CD4-positive, alpha-beta memory T cell (primary cell): ENCODE data around the gene AOC2. TPM values are rescaled to one million over a fixed set of nuclear protein-coding genes. Genes with fewer than 3 reads are reported as not detected.
"Not testable (repeated sequence)": the region's sequence is repeated elsewhere in the genome, so short reads cannot be mapped to it uniquely, and the experiment has no call there.

ENCODE experiments used
- CTCF ChIA-PET: fragments of 350-600 bp; sonication (Branson Sonifier 250); formaldehyde crosslinking; loops from one replicate; lab custom pipeline; 2021; ENCODE audit warnings: inconsistent platforms; ENCODE audit not compliant: partially characterized antibody; lab: Charles Lee
- POLR2A ChIA-PET: fragments of 350-600 bp; sonication (Branson Sonifier 250); formaldehyde crosslinking; loops from one replicate; lab custom pipeline; 2021; ENCODE audit not compliant: partially characterized antibody; lab: Charles Lee
- DNase-seq, 5 donors: peaks; one replicate each; pipeline versions ENCODE4 v3.0.0 to v3.0.0-alpha.2; 2020 to 2022; ENCODE audit warnings: mixed read lengths in 1 of 5
- H3K27ac ChIP-seq: one replicate; pipeline ENCODE4 v1.7.0; 2013; ENCODE audit warnings: low read depth, low read length
- H3K27me3 ChIP-seq: 2 replicates; pipeline ENCODE4 v1.7.0; 2013; ENCODE audit warnings: mild to moderate bottlenecking, low read length, moderate library complexity; ENCODE audit not compliant: insufficient read depth
- H3K36me3 ChIP-seq: 2 replicates; pipeline ENCODE4 v1.7.0; 2013; ENCODE audit warnings: mild to moderate bottlenecking, low read length, moderate library complexity; ENCODE audit not compliant: insufficient read depth
- H3K4me1 ChIP-seq: 2 replicates; pipeline ENCODE4 v1.7.0; 2013; ENCODE audit warnings: mild to moderate bottlenecking, low read length, moderate library complexity; ENCODE audit not compliant: insufficient read depth
- H3K4me3 ChIP-seq, 2 donors: one replicate each; pipeline ENCODE4 v1.7.0; 2013; ENCODE audit warnings: low read length in 2 of 2, mild to moderate bottlenecking in 1 of 2
- H3K9me3 ChIP-seq, 2 donors: one replicate each; pipeline ENCODE4 v1.7.0; 2013; ENCODE audit warnings: low read length in 2 of 2, control low read depth in 1 of 2; ENCODE audit not compliant: control insufficient read depth in 1 of 2
- H3K27ac Mint-ChIP-seq, 7 donors: one replicate each; pipeline ENCODE4 v1.8.0; 2020 to 2021; ENCODE audit warnings: mixed read lengths in 7 of 7, mild to moderate bottlenecking in 6 of 7, inconsistent platforms in 3 of 7, moderate library complexity in 3 of 7
- H3K27me3 Mint-ChIP-seq, 2 donors: one replicate each; pipeline ENCODE4 v1.8.0; 2020 to 2021; ENCODE audit warnings: mixed read lengths in 2 of 2
- H3K36me3 Mint-ChIP-seq, 2 donors: one replicate each; pipeline ENCODE4 v1.8.0; 2020 to 2021; ENCODE audit warnings: mixed read lengths in 2 of 2, inconsistent platforms in 1 of 2, mild to moderate bottlenecking in 1 of 2
- H3K4me1 Mint-ChIP-seq, 4 donors: one replicate each; pipeline ENCODE4 v1.8.0; 2020 to 2021; ENCODE audit warnings: mixed read lengths in 4 of 4, mild to moderate bottlenecking in 1 of 4
- H3K4me3 Mint-ChIP-seq, 8 donors: one replicate each; pipeline ENCODE4 v1.8.0; 2020 to 2021; ENCODE audit warnings: mixed read lengths in 8 of 8, mild to moderate bottlenecking in 7 of 8, moderate library complexity in 6 of 8, inconsistent platforms in 3 of 8
- H3K9me3 Mint-ChIP-seq, 8 donors: one replicate each; pipeline ENCODE4 v1.8.0; 2020 to 2021; ENCODE audit warnings: mixed read lengths in 8 of 8, mild to moderate bottlenecking in 5 of 8, inconsistent platforms in 3 of 8, moderate library complexity in 1 of 8
- intact Hi-C: fragments of 100-400 bp; cut with micrococcal nuclease; formaldehyde crosslinking; loops from one replicate; pipeline ENCODE4 v1.15.1; 2023
- polyA plus RNA-seq, 2 donors: library from polyadenylated mRNA; unstranded; fragments of 300-500 nt; fragmentation: Illumina TruSeq; gene quantifications; one replicate each; pipeline ENCODE4 v1.2.3, GENCODE V29; 2021
- total RNA-seq, 2 experiments: library from RNA; stranded (reverse); gene quantifications; one replicate each; pipeline ENCODE4 v1.2.3, GENCODE V29; 2021

The AOC2 gene
- total and polyA plus RNA-seq, 4 experiments from 2014 or later, result 0.17 to 2.7 (median 2.7) TPM; not detected in 1

DNA sequence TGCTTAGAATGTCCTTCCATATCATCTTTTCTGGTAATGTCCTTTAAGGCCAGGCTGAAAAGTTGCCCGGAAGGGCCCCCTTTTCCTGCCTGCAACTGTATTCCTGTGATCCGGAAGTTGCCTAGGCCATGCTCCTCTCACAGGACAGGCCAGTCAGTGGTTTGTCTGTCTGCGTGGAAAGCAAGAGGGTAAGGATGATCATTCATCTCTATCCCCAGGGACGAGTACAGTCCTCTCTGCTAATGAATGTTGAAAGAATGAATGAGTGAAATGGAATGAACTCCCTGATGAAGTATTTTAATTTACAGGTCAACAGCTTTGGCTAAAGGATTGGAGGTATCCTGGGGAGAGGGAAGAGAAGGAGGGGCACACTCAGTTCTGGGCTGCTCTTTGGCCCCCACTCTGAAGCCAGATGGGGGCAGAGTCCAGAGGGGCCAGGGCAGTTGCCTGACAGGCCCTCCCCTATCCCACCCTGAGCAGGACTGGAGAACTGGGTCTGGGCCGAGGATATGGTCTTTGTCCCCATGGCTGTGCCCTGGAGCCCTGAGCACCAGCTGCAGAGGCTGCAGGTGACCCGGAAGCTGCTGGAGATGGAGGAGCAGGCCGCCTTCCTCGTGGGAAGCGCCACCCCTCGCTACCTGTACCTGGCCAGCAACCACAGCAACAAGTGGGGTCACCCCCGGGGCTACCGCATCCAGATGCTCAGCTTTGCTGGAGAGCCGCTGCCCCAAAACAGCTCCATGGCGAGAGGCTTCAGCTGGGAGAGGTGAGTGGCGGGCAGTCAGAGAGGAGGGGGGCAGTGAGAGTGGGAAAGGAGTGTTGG, 9.8 kb downstream of the AOC2 start:
- DNase-seq, result no peak
- no peaks in the 10 kb centered on the region for H3K4me1 ChIP-seq
- H3K36me3 ChIP-seq, result no peaks in the 10 kb centered on the region
- ChIA-PET POLR2A (interaction anchor here (0.6 kb wide), 1 partner anchor 8 kb away, joined by 3 read pairs; no protein-coding TSS in a partner anchor), CTCF (no interaction called here)
- intact Hi-C loops, result no loop called here
- no peak overlapping the region for H3K4me3 ChIP-seq
- Mint-ChIP-seq H3K27me3 (peaks cover 4 to 5% of the 10 kb centered on the region in 2 donors), H3K27ac (peak overlapping the region in 1 of 7 donors; percentile 80), H3K4me3 (no peak overlapping the region), H3K36me3 (no peaks in the 10 kb centered on the region), H3K9me3 (no peaks in the 10 kb centered on the region), H3K4me1 (no peaks in the 10 kb centered on the region)
- no peaks in the 10 kb centered on the region for H3K9me3 ChIP-seq
- no peaks in the 10 kb centered on the region for H3K27me3 ChIP-seq
- H3K27ac ChIP-seq, result no peak overlapping the region

DNA sequence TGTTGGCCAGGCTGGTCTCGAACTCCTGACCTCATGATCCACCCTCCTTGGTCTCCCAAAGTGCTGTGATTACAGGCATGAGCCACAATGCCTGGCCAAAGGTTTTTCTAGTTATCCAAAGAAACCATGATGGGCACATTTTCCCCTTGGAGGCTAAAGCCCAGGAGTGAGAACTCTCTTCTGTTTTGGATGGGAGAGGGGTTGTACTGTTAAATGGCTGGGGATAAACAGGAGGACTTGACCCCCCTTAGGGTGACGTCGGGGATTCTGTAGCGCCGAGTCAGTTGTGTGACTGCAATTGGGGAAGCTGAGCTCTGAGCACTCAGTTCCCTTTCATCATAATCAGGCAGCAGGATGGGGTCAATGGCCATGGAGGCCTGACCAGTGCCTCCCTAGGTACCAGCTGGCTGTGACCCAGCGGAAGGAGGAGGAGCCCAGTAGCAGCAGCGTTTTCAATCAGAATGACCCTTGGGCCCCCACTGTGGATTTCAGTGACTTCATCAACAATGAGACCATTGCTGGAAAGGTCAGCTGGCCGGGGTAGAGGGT, 10.7 kb downstream of the AOC2 start:
- Histone ChIP-seq H3K27ac (no peak overlapping the region), H3K27me3 (no peaks in the 10 kb centered on the region), H3K9me3 (no peaks in the 10 kb centered on the region), H3K4me3 (no peak overlapping the region), H3K36me3 (no peaks in the 10 kb centered on the region), H3K4me1 (no peaks in the 10 kb centered on the region)
- intact Hi-C loops, result no loop called here
- H3K27ac Mint-ChIP-seq, result no peak overlapping the region
- no peak overlapping the region for H3K4me3 Mint-ChIP-seq
- H3K9me3 Mint-ChIP-seq, result no peaks in the 10 kb centered on the region
- ChIA-PET CTCF (no interaction called here), POLR2A (interaction anchor here (0.6 kb wide), 1 partner anchor 9 kb away, joined by 3 read pairs; no protein-coding TSS in a partner anchor)
- no peaks in the 10 kb centered on the region for H3K36me3 Mint-ChIP-seq
- peaks cover 4 to 5% of the 10 kb centered on the region in 2 donors for H3K27me3 Mint-ChIP-seq
- no peak for DNase-seq
- no peaks in the 10 kb centered on the region for H3K4me1 Mint-ChIP-seq

DNA sequence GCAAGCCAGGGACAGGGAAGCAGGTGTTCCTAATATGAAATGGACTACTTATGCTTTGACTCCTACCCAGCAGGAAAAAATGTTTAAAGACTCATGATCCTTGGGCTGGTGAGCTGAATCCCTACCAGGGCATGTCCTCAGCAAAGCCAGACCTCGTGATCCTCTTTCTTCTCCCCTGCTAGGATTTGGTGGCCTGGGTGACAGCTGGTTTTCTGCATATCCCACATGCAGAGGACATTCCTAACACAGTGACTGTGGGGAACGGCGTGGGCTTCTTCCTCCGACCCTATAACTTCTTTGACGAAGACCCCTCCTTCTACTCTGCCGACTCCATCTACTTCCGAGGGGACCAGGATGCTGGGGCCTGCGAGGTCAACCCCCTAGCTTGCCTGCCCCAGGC, 11.7 kb downstream of the AOC2 start:
- H3K36me3 ChIP-seq, H3K9me3 ChIP-seq, H3K27me3 Mint-ChIP-seq, H3K4me1 Mint-ChIP-seq, intact Hi-C loops, H3K9me3 Mint-ChIP-seq, DNase-seq, H3K27me3 ChIP-seq, CTCF ChIA-PET, H3K4me3 ChIP-seq, H3K4me1 ChIP-seq, H3K27ac ChIP-seq, H3K27ac Mint-ChIP-seq, H3K36me3 Mint-ChIP-seq, POLR2A ChIA-PET: not testable (repeated sequence)
- H3K4me3 Mint-ChIP-seq, result peak overlapping the region in 1 of 8 donors; percentile 54

DNA sequence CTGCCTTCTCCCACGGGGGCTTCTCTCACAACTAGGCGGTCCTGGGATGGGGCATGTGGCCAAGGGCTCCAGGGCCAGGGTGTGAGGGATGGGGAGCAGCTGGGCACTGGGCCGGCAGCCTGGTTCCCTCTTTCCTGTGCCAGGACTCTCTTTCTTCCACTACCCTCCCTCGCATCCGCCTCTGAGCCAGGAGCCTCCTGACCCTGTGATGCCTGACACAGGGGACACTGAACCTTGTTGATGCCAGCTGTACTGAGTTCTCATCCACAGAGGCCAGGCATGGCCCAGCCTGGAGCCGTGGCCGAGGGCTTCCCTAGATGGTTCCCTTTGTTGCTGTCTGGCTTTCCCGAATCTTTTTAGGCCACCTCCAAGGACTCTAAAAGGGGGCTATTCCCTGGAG, 12.1 kb downstream of the AOC2 start:
- H3K27ac ChIP-seq, CTCF ChIA-PET, H3K9me3 ChIP-seq, H3K9me3 Mint-ChIP-seq, H3K36me3 Mint-ChIP-seq, intact Hi-C loops, H3K4me3 ChIP-seq, POLR2A ChIA-PET, H3K27me3 ChIP-seq, H3K27ac Mint-ChIP-seq, DNase-seq, H3K4me3 Mint-ChIP-seq, H3K36me3 ChIP-seq, H3K27me3 Mint-ChIP-seq, H3K4me1 Mint-ChIP-seq, H3K4me1 ChIP-seq: not testable (repeated sequence)

DNA sequence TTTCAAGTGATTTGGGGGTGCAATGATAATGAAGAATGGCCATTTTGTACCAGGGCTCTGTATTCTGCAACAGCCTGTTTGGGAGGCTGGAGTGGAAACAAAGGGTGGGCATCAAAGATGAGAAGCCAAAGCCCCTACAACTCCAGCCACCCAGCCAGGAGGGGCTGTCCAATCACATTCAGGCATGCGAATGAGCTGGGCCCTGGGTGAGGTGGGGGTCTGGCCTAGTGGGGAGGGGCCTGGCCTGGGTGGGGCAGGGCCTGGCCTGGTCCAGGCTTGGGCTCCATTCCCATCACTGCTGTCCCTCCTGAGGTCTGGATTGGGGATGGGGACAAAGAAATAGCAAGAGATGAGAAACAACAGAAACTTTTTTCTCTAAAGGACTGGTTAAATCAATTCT, 13.0 kb downstream of the AOC2 start:
- no peaks in the 10 kb centered on the region for H3K9me3 Mint-ChIP-seq
- Histone ChIP-seq H3K4me1 (no peaks in the 10 kb centered on the region), H3K27me3 (no peaks in the 10 kb centered on the region), H3K36me3 (no peaks in the 10 kb centered on the region), H3K4me3 (no peak overlapping the region), H3K27ac (no peak overlapping the region), H3K9me3 (no peaks in the 10 kb centered on the region)
- no peak overlapping the region for H3K27ac Mint-ChIP-seq
- no peak overlapping the region for H3K4me3 Mint-ChIP-seq
- H3K4me1 Mint-ChIP-seq, result no peaks in the 10 kb centered on the region
- ChIA-PET CTCF (no interaction called here), POLR2A (no interaction called here)
- peaks cover 5 to 6% of the 10 kb centered on the region in 2 donors for H3K27me3 Mint-ChIP-seq
- intact Hi-C loops, result no loop called here
- no peak for DNase-seq
- no peaks in the 10 kb centered on the region for H3K36me3 Mint-ChIP-seq

DNA sequence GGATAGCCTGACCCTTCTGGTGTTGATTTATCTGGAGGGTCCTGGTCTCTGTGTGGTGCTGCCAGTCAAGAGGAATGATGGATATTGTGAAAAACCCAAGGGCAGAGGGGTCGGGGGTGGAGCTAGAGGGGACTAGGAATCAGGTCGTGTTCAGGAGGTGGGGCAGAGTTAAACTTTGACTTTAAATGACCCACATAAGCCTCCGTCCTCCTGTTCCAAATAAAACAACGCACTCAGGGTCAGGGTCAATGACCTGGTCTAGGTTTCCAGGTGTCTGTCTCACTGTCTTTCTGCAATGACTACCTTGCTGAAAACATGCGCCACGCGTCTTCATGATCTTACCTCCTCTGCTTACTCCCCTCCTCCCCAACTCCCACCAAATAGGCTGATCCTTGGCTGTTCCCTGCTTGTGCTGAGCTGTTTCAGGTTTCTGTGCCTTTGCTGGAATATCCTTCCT, 21.3 kb downstream of the AOC2 start:
- H3K27ac Mint-ChIP-seq, result peak overlapping the region in 1 of 7 donors; percentile 3
- Histone ChIP-seq H3K36me3 (no peaks in the 10 kb centered on the region), H3K4me3 (no peak overlapping the region), H3K27me3 (no peaks in the 10 kb centered on the region), H3K9me3 (peaks cover 0 to 3% of the 10 kb centered on the region in 2 donors), H3K27ac (no peak overlapping the region), H3K4me1 (no peaks in the 10 kb centered on the region)
- no peaks in the 10 kb centered on the region for H3K4me1 Mint-ChIP-seq
- H3K27me3 Mint-ChIP-seq, result peaks cover 19 to 21% of the 10 kb centered on the region in 2 donors
- no peak overlapping the region for H3K4me3 Mint-ChIP-seq
- H3K36me3 Mint-ChIP-seq, result peaks cover 0 to 3% of the 10 kb centered on the region in 2 donors
- intact Hi-C loops, result no loop called here
- POLR2A ChIA-PET, result no interaction called here
- CTCF ChIA-PET, result no interaction called here
- no peak for DNase-seq
- H3K9me3 Mint-ChIP-seq, result peaks cover 0 to 7% (median under 1%) of the 10 kb centered on the region in 8 donors

DNA sequence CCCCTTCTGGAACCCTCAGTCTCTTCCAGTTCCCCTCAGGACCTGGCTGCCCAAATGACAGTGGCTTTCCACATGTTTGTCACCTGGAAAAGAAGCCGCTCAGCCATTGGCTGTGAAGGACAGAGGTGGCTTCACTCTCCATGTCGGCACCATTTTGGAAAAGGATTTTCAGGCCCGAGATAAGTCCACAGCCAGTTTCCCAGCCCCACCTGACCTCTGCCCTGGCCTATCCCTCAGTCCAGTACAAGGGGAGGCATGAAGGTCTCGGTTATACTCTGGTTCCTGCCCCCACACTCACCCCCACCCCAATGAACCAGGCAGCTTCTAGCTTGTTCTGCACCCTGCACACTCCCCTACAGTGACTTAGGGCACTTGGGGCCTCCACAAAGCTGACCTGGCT, 21.8 kb downstream of the AOC2 start:
- no peak overlapping the region for H3K27ac Mint-ChIP-seq
- H3K27me3 Mint-ChIP-seq, result peaks cover 17 to 21% of the 10 kb centered on the region in 2 donors
- peaks cover 0 to 4% of the 10 kb centered on the region in 2 donors for H3K9me3 ChIP-seq
- intact Hi-C loops, result no loop called here
- H3K4me1 Mint-ChIP-seq, result no peaks in the 10 kb centered on the region
- no peak overlapping the region for H3K27ac ChIP-seq
- no peaks in the 10 kb centered on the region for H3K27me3 ChIP-seq
- no peak overlapping the region for H3K4me3 ChIP-seq
- H3K36me3 ChIP-seq, result no peaks in the 10 kb centered on the region
- no peak overlapping the region for H3K4me3 Mint-ChIP-seq
- CTCF ChIA-PET, result no interaction called here
- DNase-seq, result no peak
- POLR2A ChIA-PET, result no interaction called here
- H3K36me3 Mint-ChIP-seq, result peaks cover 0 to 3% of the 10 kb centered on the region in 2 donors
- H3K9me3 Mint-ChIP-seq, result peaks cover 0 to 10% (median under 1%) of the 10 kb centered on the region in 8 donors
- no peaks in the 10 kb centered on the region for H3K4me1 ChIP-seq
